ENCODE measurements around the gene MPZL1.
"Not testable (repeated sequence)": the region's sequence is repeated elsewhere in the genome, so short reads cannot be mapped to it uniquely, and the experiment has no call there.

MPZL1 gene

DNA sequence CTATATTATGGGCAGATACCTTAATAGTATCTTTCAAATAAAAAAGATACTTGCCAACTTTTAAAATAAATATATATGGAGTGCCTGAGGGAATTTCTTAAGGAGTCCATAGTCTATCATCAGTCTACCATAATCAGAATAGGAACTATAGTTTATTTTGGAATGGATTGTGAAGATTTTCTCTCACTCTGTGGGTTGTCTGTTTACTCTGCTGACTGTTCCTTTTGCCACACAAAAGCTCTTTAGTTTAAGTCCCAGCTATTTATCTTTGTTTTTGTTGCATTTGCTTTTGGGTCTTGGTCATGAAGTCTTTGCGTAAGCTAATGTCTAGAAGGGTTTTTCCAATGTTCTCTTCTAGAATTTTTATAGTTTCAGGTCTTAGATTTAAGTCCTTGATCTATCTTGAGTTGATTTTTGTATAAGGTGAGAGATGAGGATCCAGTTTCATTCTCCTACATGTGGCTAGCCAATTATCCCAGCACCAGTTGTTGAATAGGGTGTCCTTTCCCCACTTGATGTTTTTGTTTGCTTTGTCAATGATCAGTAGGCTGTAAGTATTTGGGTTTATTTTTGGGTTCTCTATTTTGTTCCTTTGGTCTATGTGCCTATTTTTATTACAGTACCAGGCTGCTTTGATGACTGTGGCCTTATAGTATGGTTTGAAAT lies 20.7 kb downstream of the MPZL1 start:
- H3K9me3 Mint-ChIP-seq; DNase-seq; H3K27me3 Mint-ChIP-seq; H3K27ac Mint-ChIP-seq; H3K4me3 Mint-ChIP-seq; H3K36me3 Mint-ChIP-seq (ENCODE audit: low read depth): not testable (repeated sequence)
- peaks cover 14% of the 10 kb centered on the region for H3K4me1 Mint-ChIP-seq (ENCODE audit: low read depth)

DNA sequence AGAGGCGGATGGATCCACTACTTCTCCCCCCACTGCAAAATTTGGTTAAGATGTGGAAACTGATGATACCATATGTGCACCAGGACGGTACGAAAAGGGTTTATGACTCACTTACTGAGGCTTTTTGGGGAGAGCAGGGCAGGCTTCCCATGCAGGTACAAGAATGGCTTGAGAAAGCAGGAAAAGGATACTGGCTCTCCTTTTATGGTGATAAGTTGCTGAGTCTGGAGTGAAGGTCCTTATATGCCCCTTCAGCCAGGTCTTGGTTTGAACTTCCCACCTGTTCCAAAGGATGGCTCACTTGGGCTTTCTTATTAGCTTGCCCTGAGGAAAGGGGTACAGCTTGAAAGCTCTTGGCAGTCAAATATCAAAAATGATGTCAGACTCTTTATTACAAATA lies 23.1 kb downstream of the MPZL1 start:
- H3K9me3 Mint-ChIP-seq: no peaks in the 10 kb centered on the region
- no peaks in the 10 kb centered on the region for H3K27me3 Mint-ChIP-seq
- no peak overlapping the region for H3K27ac Mint-ChIP-seq
- no peak for DNase-seq
- no peak overlapping the region for H3K4me3 Mint-ChIP-seq
- H3K36me3 Mint-ChIP-seq (ENCODE audit: low read depth): no peaks in the 10 kb centered on the region
- H3K4me1 Mint-ChIP-seq (ENCODE audit: low read depth): peaks cover 14% of the 10 kb centered on the region

DNA sequence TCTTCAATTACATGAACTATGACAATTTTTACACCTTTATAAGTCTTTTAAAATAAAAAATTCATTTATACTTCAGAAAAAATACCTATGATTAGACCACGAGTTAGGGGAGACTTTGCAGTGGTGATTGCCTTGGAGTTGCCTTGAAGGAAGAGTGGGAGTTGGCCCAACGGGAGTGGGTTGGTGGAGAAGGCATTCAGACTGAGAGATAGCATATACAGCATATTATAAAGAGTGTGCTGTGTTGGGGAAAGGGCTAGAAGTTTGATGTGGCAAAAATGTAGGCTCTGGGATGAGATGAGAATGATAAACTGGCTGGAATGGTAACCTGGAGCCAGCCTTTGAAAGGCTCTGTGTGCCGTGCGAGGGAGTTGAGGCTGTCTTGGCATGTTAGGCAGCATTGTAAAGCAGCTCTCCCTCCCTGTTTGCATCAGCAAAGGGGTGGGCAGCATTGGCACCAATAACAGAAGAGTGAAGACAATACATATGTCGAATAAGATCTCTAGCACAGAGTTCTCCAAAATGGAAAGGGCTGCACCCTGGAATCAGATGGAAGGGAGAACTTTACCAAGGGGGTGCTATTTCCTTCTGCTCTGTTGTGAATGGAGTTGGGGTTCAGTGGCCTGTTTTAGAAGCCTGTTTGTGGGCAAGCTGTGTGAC lies 24.4 kb downstream of the MPZL1 start:
- peaks cover 15% of the 10 kb centered on the region for H3K4me1 Mint-ChIP-seq (ENCODE audit: low read depth)
- H3K9me3 Mint-ChIP-seq: no peaks in the 10 kb centered on the region
- no peak for DNase-seq
- no peak overlapping the region for H3K4me3 Mint-ChIP-seq
- H3K36me3 Mint-ChIP-seq (ENCODE audit: low read depth): no peaks in the 10 kb centered on the region
- no peak overlapping the region for H3K27ac Mint-ChIP-seq
- no peaks in the 10 kb centered on the region for H3K27me3 Mint-ChIP-seq

DNA sequence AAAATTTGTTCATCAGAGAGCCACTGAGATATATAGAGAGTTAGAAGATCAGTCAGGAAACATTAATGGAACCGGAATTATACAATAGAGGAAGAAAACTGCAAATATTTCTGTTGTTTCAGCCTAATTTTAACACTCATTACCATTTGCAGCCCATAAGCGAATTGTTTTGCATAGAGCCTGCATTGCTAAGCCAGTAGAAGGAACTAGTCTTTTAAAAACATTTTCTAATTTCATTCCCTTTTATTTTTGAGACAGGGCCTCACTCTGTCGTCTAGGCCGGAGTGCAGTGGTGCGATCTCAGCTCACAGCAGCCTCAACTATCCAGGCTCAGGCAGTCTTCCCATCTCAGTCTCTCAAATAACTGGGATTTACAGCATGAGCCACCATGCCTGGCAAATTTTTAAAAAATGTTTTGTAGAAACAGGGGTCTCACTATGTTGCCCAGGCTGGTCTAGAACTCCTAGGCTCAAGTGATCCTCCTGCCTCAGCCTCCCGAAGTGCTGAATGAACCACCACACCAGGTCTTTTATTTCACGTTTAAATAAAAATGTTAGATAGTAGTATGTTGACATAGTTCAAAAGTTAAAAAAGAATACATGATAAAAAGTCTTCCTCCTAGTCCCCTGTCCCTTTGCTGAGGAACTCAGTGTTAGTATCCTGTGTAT lies 25.3 kb downstream of the MPZL1 start:
- Mint-ChIP-seq H3K9me3 (no peaks in the 10 kb centered on the region), H3K27me3 (no peaks in the 10 kb centered on the region), H3K4me1 (ENCODE audit: low read depth) (peaks cover 20% of the 10 kb centered on the region), H3K36me3 (ENCODE audit: low read depth) (no peaks in the 10 kb centered on the region), H3K27ac (no peak overlapping the region), H3K4me3 (no peak overlapping the region)
- DNase-seq: no peak

DNA sequence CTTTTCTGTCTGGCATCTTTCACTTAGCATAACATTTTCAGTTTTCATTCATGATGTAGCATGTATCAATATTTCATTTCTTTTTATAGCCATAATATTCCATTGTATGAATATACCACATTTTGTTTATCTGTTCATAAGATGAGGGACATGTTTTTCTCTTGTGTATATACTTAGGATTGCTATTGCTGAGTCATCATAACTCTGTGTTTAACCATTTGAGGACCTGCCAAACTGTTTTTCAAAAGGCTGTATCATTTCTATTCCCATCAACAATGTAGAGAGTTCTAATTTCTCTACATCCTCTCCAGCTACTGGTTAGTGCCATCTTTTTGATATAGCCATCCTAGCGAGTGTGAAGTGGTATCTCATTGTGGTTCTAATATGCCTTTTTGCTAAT lies 26.2 kb downstream of the MPZL1 start:
- Mint-ChIP-seq H3K27ac (no peak overlapping the region), H3K36me3 (ENCODE audit: low read depth) (no peaks in the 10 kb centered on the region), H3K27me3 (no peaks in the 10 kb centered on the region), H3K4me3 (no peak overlapping the region), H3K9me3 (no peaks in the 10 kb centered on the region), H3K4me1 (ENCODE audit: low read depth) (peaks cover 25% of the 10 kb centered on the region)
- no peak for DNase-seq

DNA sequence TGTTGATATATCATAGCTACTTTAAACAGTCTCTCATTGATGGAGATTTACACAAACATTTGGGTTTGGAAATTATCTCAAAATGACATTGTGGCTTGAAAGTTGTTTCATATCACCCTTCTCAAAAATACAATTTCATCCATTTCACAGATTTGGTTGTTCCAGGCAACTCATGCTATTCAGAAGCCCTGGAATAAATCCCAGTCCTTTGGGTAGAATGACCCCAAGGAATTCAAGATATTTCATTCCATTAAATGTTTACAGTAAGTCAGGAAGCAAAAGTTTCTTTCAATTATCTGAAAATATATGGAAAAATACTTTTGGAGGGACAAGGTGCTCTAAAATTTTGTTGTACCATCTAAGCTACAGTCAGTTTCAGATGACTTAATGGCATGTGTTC lies 27.1 kb downstream of the MPZL1 start:
- H3K36me3 Mint-ChIP-seq (ENCODE audit: low read depth): no peaks in the 10 kb centered on the region
- H3K4me3 Mint-ChIP-seq: no peak overlapping the region
- no peaks in the 10 kb centered on the region for H3K9me3 Mint-ChIP-seq
- no peaks in the 10 kb centered on the region for H3K27me3 Mint-ChIP-seq
- DNase-seq: no peak
- H3K27ac Mint-ChIP-seq: no peak overlapping the region
- peaks cover 24% of the 10 kb centered on the region for H3K4me1 Mint-ChIP-seq (ENCODE audit: low read depth)

DNA sequence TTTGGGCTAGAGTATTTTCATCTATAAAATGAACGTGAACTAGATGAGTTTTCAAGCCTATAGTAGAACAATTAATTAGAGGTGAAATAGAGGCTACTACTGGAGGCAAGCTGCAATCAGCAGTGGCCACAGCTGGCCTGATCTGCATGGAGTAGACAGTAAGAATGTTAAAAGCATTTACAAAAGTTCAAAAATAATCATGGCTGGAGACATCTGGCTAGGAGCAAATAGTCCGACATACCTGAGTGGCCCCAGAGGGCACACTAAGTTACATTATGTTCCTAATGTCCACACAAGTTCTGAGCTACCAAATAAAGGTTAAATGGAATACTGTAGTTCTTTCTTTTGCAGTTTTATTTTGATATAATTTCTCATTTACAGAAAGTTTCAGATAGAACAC lies 28.0 kb downstream of the MPZL1 start:
- H3K27me3 Mint-ChIP-seq: no peaks in the 10 kb centered on the region
- H3K4me1 Mint-ChIP-seq (ENCODE audit: low read depth): peaks cover 20% of the 10 kb centered on the region
- no peak overlapping the region for H3K27ac Mint-ChIP-seq
- no peaks in the 10 kb centered on the region for H3K9me3 Mint-ChIP-seq
- H3K4me3 Mint-ChIP-seq: no peak overlapping the region
- no peak for DNase-seq
- no peaks in the 10 kb centered on the region for H3K36me3 Mint-ChIP-seq (ENCODE audit: low read depth)

DNA sequence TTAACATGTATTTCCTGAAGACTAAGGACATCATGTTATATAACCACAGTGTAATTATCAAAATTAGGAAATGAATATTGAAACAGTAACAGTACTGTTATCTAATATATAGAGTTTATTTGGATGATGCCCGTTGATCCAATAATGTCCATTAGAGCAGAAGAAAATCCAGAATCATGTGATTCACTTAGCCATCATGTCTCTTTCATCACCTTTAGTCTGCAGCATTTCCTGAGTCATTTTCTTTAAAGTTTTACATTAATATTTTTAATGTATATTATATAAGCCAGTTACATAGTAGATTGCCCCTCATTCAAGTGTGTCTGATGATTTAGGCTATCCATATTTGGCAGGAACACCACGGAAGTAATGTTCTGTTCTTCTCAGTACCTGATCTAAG lies 28.9 kb downstream of the MPZL1 start:
- no peak overlapping the region for H3K4me3 Mint-ChIP-seq
- peaks cover 19% of the 10 kb centered on the region for H3K4me1 Mint-ChIP-seq (ENCODE audit: low read depth)
- DNase-seq: no peak
- H3K36me3 Mint-ChIP-seq (ENCODE audit: low read depth): no peaks in the 10 kb centered on the region
- no peak overlapping the region for H3K27ac Mint-ChIP-seq
- H3K27me3 Mint-ChIP-seq: no peaks in the 10 kb centered on the region
- H3K9me3 Mint-ChIP-seq: no peaks in the 10 kb centered on the region

DNA sequence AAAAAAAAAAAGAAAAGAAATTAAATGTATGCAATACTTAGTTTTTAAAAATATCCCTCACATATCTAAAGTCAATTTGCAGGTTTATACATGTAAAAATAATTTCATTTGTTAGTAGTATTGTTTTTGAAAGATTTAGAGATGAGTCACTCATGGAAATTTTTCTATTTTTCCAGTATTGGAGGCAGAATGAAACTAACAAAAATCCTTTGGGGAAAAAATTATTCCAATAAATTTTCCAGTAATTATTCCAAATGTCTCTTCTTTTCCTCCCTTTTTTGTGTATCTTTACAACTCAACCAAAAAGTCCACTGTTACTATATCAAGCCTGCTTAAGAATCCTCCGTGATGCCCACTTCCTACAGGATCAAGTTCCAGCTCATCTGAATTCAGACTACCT lies 29.9 kb downstream of the MPZL1 start:
- H3K27me3 Mint-ChIP-seq: no peaks in the 10 kb centered on the region
- no peaks in the 10 kb centered on the region for H3K36me3 Mint-ChIP-seq (ENCODE audit: low read depth)
- H3K4me1 Mint-ChIP-seq (ENCODE audit: low read depth): peaks cover 19% of the 10 kb centered on the region
- DNase-seq: no peak
- H3K9me3 Mint-ChIP-seq: no peaks in the 10 kb centered on the region
- H3K27ac Mint-ChIP-seq: peak overlapping the region; percentile 1
- H3K4me3 Mint-ChIP-seq: no peak overlapping the region

DNA sequence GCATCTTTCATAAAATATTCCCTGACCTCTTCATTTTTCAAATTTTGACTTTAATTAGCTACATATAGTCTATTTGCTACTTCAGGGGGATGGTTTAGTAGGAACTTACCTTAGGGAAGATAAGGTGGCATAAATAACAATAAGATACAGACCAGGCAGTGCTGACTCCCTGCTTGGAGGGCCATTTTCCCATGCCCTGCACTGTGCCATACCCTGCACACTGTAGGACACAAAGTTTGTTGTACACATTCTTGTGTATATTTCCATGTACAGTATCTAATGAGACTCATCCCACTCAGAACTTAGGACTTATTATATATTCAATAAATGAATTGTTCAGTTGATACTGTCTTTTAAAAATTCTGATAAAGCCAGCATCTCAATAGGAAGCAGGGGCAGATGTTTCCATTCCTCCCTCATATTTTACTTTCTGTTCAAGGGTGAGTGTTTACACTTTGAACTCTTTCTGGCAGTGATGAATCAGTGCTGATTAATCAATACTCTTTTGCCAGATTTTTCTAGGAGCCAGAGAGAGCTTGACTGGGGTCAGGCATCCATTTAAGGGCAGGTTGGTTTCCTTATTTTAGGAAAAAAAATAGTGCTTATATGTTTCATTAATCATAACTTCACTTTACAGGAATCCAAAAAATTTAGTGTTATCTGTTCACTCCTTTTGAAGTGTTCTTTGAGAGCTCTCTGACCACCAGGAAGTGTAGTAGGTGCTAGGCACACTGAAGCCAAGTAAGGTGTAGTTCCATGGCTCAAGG lies 30.6 kb downstream of the MPZL1 start:
- no peak for DNase-seq
- Mint-ChIP-seq H3K36me3 (ENCODE audit: low read depth) (no peaks in the 10 kb centered on the region), H3K4me3 (no peak overlapping the region), H3K27ac (peak overlapping the region; percentile 19), H3K9me3 (no peaks in the 10 kb centered on the region), H3K4me1 (ENCODE audit: low read depth) (peaks cover 19% of the 10 kb centered on the region), H3K27me3 (no peaks in the 10 kb centered on the region)

DNA sequence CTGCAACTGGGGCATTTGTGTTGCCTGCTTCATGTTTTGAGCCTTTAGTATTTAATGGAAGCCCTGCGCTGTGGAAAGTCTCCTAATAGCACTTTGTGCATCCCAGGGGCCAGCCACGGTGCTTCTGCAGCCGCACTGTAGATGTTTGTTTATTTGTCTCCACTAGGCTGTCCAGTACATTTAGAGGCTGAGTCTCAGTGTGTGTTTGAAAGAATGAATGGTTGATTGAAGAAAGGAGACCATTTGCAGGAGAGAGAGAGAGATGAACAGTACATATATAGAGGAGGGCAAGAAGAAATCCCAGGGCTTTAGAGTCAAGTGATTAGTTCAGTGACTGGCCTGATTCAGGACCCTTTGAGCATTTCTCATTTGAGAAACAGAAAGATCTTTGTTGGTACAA lies 33.9 kb downstream of the MPZL1 start:
- Mint-ChIP-seq H3K27ac (no peak overlapping the region), H3K4me1 (ENCODE audit: low read depth) (peaks cover 22% of the 10 kb centered on the region), H3K4me3 (no peak overlapping the region), H3K27me3 (no peaks in the 10 kb centered on the region), H3K9me3 (no peaks in the 10 kb centered on the region), H3K36me3 (ENCODE audit: low read depth) (no peaks in the 10 kb centered on the region)
- DNase-seq: no peak

DNA sequence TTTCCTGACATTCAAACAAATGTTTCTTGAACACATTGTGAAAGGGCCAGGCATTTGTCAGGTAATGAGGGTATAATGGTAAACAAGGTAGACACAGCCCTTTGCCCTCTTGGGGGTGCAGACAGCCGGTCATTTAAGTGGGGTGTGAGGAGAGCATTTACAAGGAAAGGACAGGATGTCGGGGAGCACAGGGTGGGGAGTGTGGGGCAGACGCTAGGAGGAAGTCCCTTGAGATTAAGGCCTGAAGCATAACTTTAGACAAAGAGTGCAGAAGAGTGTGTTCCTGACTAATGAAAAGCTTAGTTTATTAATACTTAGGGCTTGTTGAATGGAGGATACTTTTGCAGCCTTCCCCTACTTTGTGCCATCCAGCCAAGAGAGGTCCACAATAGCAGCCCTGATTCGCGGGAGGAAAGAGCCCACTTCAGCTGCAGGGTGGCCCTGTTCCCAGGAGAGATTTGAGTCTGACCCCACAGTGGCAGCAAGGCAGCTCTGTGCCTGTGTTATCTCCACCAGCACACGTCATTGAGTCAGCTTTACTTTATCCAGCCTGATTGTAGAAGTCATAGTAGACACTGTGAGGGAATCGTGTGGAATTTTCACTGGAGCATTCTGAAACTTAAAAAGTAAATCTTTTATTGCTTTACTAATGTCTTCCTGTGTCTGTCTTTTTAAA lies 35.1 kb downstream of the MPZL1 start:
- DNase-seq: no peak
- H3K27ac Mint-ChIP-seq: no peak overlapping the region
- no peaks in the 10 kb centered on the region for H3K36me3 Mint-ChIP-seq (ENCODE audit: low read depth)
- no peaks in the 10 kb centered on the region for H3K9me3 Mint-ChIP-seq
- H3K4me1 Mint-ChIP-seq (ENCODE audit: low read depth): peaks cover 29% of the 10 kb centered on the region
- H3K27me3 Mint-ChIP-seq: no peaks in the 10 kb centered on the region
- no peak overlapping the region for H3K4me3 Mint-ChIP-seq

DNA sequence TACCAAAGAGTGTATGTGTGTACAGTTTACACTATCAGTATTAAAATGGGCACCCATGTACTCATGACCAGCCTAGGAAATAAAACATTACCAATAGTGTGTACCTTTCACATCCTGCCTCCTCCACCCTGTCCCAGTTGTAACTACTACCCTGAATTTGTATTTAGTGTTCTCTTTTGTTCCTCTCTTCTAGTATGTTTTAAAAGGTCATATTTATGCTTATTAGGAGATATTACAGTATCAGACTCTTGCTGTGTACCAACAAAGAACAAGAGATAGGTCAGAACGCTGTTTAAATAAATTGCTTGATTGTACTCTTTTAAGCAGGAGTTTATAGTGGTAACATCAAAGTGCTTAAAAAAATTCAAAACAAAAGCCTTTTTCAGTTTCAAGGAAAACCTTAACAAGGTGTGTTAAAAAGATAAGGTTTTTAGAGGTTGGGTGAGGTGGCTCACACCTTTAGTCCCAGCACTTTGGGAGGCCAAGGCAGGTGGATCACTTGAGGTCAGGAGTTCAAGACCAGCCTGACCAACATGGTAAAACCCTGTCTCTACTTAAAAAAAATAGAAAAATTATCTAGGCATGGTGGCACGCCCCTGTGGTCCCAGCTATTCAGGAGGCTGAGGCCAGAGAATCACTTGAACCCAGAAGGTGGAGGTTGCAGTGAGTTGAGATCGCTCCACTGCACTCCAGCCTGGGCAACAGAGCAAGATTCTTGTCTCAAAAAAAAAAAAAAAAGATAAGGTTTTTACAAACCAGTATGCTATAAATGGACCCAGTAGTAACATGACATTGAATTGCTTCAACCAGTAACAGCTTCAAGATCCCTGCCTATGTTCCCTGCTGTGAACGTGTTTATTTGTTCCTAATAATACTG lies 35.9 kb downstream of the MPZL1 start:
- H3K4me3 Mint-ChIP-seq: no peak overlapping the region
- no peaks in the 10 kb centered on the region for H3K9me3 Mint-ChIP-seq
- H3K4me1 Mint-ChIP-seq (ENCODE audit: low read depth): peaks cover 29% of the 10 kb centered on the region

DNA sequence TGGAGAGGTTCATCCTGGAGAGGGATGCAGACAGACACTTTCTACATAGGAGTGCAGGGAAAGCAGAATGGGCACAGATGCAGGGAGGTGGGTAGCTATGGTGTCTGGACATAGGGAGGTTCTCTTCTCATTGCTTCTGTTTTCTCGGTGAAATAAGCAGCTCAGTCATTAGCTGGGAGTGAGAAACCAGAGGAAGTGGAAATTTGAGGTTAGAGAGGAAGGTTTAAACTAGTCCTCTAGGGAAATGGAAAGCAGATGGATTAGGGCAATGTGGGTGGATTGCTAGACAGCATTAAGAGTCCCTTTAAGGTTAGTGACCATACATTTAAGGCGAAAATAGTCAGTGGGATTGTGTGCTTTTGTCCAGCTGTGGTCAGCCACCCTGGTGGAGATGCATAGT lies 39.6 kb downstream of the MPZL1 start:
- Mint-ChIP-seq H3K4me1 (ENCODE audit: low read depth) (peaks cover 22% of the 10 kb centered on the region), H3K4me3 (no peak overlapping the region), H3K36me3 (ENCODE audit: low read depth) (peaks cover 5% of the 10 kb centered on the region), H3K27ac (no peak overlapping the region), H3K27me3 (no peaks in the 10 kb centered on the region), H3K9me3 (no peaks in the 10 kb centered on the region)
- DNase-seq: no peak

More for the DNA sequence above, 35.9 kb downstream of the MPZL1 start:
- no peaks in the 10 kb centered on the region for H3K36me3 Mint-ChIP-seq (ENCODE audit: low read depth)
- no peak overlapping the region for H3K27ac Mint-ChIP-seq
- DNase-seq: no peak
- H3K27me3 Mint-ChIP-seq: no peaks in the 10 kb centered on the region

Data from activated T-cell treated with anti-CD3 and anti-CD28 coated beads, Interleukin-2, amount 50 U/mL, for 24 hours (primary cell).